HG03342 (cell line): Measurements from ENCODE around the gene FOXC2.

ENCODE experiments used
- ATAC-seq: cut with Tn5 transposase; IDR thresholded peaks from one replicate; pipeline ENCODE4 v1.9.1; 2021; ENCODE audit warnings: mild to moderate bottlenecking, moderate library complexity; ENCODE audit not compliant: unreplicated experiment

The FOXC2 gene

DNA sequence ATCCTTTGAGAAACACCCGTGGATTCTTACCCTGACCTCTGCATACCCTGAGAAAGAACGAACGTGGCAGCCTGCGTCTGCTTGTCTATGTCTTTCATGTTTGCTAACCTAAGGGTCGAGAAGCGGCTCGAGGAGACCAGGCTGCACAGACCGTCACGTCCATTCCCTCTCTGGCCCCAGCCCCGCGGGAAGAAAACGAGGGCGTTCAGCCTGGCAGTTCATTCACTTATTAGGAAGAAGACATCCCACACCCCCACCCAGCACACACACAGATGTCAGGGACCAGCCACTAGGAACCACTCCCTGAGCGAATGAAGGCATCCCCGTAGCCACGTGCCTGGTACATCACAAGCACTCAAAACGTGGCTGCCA lies 10.9 kb upstream of the FOXC2 start:
- ATAC-seq = no peak

DNA sequence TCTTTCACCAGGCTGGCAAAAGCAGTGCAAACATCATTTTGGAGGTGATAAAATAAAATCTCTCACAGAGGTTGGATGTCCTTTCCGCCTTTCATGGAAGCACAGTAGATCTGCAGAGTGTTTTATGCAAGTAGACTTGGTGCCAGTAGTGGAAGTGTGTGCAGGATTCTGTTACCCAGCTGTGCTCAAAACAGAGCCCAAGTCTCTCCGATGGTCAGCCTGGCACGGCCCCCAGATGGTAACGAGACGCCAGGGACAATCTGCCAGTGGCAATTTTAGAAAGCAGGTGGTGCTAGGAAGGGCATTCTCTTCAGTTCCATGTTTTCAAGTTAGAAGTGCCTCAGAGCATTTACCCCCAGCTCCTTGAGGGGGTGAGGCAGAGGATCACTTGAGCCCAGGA lies 10.1 kb upstream of the FOXC2 start:
- ATAC-seq = no peak

DNA sequence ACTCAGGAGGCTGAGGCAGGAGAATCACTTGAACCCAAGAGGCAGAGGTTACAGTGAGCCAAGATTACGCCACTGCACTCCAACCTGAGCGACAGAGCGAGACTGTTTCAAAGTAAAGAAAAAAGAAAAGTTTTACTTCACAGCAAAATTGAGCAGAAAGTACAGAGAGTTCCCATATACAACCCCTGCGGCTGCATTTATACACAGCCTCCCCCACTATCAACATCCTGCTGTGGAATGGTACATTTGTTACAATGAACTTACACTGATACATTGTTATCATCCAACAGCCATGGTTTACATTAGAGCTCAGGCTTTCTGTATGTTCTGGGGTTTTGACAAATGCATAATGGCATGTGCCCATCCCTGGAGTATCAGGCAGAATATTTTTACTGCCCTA lies 9.0 kb upstream of the FOXC2 start:
- no peak for ATAC-seq

GRCh38 chr16:86558355-86559193 lies 8.1 kb upstream of the FOXC2 start:
- ATAC-seq = no peak

DNA sequence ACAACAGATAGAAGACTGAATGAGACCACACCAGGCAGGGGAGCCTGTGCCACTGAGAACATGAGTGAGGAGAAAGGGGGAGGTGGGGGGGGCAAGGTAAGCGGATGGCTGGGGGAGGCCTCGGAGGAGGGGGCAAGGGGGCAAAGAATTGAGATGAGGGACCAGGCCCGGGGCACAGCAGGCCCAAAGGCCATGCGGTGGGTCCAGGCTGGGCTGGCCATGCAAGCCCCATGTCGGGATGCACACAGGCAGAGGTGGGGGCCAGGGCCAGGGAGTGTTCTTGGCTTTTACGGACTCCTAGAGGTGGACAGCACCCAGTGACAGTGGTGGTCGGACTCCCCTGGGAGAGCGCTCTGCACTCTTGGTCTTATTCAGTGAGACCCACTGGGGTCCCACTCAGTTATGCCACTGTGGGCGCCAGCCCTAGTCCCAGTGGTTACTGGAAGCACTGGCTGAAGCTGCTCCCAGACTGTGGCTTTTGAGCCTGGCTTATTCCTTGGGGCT lies 6.8 kb upstream of the FOXC2 start:
- ATAC-seq = no peak

GRCh38 chr16:86562356-86562755 lies 4.3 kb upstream of the FOXC2 start:
- ATAC-seq = no peak

DNA sequence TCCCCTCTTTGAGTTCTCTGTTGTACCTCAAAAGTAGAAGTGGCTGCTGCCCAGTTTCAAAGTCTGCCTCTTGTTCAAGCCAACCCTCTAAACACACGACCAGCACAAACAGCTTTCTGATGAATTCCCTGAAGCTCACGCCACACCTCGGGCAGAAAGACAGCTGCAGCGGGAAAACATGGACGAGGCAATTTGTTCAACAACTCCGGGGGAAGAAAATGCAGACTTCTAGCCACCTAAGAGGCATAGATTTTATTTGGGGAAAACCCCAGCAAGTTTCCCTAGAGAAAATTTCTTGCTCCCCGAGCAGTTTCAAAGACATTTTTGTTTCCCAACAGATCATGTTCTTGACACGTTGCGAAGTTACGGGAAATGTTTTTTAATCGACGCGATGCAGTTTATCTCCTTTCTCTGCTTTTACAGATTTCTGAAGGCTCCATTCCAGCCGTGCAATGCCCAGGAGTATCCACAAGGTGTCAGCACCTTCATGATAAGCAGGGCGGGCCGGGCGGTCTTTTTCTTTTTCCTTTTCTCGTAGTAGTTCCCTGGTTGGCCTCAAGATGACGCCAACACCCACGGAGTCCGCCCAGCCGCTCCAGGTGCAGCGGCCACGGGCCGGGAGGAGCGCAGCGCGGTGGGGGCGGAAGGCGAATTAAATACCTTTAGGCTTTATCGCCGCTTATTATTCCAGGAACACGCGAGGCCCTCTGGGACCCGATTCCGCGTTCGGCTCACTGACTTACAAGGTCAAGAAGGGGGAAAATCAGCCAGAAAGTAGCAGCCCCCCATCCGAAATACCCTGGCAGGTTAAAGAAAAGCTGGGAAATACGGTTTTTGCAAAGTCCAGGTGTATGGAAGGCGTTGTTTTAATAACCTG lies 2.9 kb upstream of the FOXC2 start:
- peak; percentile 72 for ATAC-seq

DNA sequence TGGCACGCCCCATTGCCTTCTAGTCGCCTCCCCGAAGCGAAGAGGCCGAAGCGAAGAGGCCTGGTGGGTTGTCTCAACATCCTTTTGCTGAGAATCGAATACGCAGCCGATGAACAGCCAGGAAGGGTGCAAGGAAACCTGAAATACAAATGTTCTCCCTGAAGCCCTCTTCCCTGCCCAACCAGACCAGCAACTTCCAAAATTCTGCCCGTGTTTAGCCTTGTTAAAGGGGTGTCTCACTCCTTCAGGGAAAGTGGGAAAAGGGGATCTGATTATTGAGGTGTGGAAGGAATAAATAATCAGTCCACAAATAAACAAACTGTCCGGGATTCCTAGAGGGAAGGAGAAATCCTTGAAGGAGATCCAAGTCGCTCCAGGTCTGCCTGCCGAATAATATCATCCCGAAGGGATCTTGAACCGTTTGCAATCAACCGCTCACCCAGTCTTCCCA lies 1.4 kb upstream of the FOXC2 start:
- no peak for ATAC-seq

GRCh38 chr16:86565644-86566511 lies 751 bp upstream of the FOXC2 start:
- no peak for ATAC-seq

DNA sequence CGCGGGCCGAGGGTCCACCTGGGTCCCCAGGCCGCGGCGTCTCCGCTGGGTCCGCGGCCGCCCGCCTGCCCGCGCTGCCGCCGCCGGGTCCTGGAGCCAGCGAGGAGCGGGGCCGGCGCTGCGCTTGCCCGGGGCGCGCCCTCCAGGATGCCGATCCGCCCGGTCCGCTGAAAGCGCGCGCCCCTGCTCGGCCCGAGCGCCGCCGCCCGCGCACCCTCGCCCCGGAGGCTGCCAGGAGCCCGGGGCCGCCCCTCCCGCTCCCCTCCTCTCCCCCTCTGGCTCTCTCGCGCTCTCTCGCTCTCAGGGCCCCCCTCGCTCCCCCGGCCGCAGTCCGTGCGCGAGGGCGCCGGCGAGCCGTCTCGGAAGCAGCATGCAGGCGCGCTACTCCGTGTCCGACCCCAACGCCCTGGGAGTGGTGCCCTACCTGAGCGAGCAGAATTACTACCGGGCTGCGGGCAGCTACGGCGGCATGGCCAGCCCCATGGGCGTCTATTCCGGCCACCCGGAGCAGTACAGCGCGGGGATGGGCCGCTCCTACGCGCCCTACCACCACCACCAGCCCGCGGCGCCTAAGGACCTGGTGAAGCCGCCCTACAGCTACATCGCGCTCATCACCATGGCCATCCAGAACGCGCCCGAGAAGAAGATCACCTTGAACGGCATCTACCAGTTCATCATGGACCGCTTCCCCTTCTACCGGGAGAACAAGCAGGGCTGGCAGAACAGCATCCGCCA lies 504 bp downstream of the FOXC2 start:
- ATAC-seq = no peak

- ATAC-seq = no peak
Measured at GRCh38 chr16:86567701-86568581, 1.3 kb downstream of the FOXC2 start.

DNA sequence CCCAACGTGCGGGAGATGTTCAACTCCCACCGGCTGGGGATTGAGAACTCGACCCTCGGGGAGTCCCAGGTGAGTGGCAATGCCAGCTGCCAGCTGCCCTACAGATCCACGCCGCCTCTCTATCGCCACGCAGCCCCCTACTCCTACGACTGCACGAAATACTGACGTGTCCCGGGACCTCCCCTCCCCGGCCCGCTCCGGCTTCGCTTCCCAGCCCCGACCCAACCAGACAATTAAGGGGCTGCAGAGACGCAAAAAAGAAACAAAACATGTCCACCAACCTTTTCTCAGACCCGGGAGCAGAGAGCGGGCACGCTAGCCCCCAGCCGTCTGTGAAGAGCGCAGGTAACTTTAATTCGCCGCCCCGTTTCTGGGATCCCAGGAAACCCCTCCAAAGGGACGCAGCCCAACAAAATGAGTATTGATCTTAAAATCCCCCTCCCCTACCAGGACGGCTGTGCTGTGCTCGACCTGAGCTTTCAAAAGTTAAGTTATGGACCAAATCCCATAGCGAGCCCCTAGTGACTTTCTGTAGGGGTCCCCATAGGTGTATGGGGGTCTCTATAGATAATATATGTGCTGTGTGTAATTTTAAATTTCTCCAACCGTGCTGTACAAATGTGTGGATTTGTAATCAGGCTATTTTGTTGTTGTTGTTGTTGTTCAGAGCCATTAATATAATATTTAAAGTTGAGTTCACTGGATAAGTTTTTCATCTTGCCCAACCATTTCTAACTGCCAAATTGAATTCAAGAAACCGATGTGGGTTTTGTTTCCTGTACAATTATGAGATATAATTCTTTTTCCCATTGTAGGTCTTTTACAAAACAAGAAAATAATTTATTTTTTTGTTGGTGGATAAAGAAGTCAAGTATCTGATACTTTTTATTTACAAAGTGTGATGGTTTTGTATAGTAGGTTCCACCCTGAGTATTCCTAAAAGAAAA lies 2.3 kb downstream of the FOXC2 start:
- no peak for ATAC-seq

- ATAC-seq = no peak
Measured at GRCh38 chr16:86569701-86570447, 3.2 kb downstream of the FOXC2 start.

DNA sequence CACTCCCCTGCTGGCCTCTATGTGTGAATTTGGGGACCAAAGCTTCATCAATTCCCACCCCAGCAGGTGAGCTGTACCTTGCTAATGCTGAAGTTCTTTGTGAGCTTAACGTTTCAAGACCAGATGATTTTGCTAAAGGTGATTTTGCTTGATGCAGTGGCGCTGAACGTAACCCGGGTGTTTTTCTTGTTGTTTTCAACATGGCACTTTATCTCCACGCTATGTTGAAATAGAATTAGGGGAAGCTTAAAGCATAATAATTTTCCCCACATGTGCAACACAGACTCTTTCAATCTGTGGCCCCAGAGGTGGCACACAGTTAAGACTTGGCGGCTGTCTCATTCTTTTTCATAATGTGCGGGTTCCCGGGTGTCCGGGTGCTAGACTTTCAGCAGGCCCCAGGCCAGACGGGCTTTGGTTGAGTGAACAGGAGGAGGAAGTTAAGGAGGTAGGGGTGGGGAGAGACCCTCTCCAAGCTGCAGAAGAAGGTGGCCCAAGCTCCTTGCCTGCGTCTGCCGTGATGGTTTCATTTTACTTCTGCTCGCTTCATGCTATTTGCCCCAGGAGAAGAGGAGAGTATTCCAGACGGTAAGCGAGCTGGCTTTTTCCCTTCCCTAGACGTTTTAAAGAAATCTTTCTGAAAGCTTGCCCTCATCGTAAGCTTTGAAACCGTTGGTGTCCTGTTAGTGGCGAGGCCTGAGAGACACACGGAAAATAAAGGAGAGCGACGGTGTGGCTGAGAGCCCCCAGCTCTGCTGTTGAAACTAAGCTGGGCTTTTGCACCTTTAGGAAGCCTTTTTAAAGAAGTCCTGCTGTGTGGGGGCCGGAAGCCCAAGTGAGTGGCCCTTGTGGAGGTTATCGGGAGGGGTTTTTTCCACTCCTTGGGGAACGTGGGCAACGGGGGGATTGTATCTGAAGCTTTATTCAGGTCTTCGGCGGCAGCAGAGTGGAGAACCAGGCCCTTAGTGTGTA lies 4.2 kb downstream of the FOXC2 start:
- no peak for ATAC-seq

DNA sequence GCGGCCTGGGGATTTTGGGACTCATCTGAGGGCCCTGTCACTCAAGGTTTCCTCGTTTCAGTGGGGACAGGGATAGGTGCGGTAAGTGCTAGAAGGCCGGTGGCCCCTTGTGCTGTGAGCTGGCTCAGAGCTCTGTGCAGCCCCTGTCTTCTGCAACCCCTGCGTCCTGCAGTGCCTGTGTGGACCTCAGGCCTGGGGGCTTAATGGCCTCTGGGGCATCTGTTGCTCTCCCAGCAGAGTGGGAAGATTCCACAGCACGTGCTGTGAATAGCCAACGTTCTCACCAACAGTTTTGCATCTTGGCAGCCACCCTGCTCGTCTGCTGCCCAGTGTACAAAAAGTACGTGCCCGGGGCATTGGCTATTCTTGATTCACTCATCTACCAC lies 4.9 kb downstream of the FOXC2 start:
- ATAC-seq = no peak

- no peak for ATAC-seq
Measured at GRCh38 chr16:86572041-86572521, 5.5 kb downstream of the FOXC2 start.
